Karpas-422 (cell line): Measurements from ENCODE around the gene PARD3B. TPM values are rescaled to one million over a fixed set of nuclear protein-coding genes. Genes with fewer than 3 reads are reported as not detected.

Experiments used
- DNase-seq: peaks from one replicate; pipeline ENCODE4 v3.0.0-alpha.2; 2015
- H2AFZ ChIP-seq: fragments of 200-600 bp; sonication (generic); 2 replicates; pipeline ENCODE4 v1.6.1; 2014; ENCODE audit warnings: antibody characterized with exemption, low read length, mixed read lengths
- H3K27ac ChIP-seq: fragments of 200-600 bp; sonication (generic); 2 replicates; pipeline ENCODE4 v1.5.1; 2014; ENCODE audit warnings: mild to moderate bottlenecking, low read length, moderate library complexity
- H3K27me3 ChIP-seq: fragments of 200-600 bp; sonication (generic); 2 replicates; pipeline ENCODE4 v1.6.1; 2014; ENCODE audit warnings: low read length, mixed read lengths
- H3K36me3 ChIP-seq: fragments of 200-600 bp; sonication (generic); 2 replicates; pipeline ENCODE4 v1.6.1; 2014; ENCODE audit warnings: low read length, mixed read lengths; ENCODE audit not compliant: insufficient read depth
- H3K4me1 ChIP-seq: fragments of 200-600 bp; sonication (generic); 2 replicates; pipeline ENCODE4 v1.6.1; 2014; ENCODE audit warnings: mild to moderate bottlenecking, low read length, mixed read lengths
- H3K4me2 ChIP-seq: fragments of 200-600 bp; sonication (generic); 2 replicates; pipeline ENCODE4 v1.6.1; 2014; ENCODE audit warnings: low read length, low read depth, mild to moderate bottlenecking; ENCODE audit not compliant: poor library complexity, severe bottlenecking
- H3K4me3 ChIP-seq: fragments of 200-600 bp; sonication (generic); 2 replicates; pipeline ENCODE4 v1.5.1; 2014; ENCODE audit warnings: mild to moderate bottlenecking, antibody characterized with exemption, low read length, mixed read lengths
- H3K79me2 ChIP-seq: fragments of 200-600 bp; sonication (generic); 2 replicates; pipeline ENCODE4 v1.6.1; 2014; ENCODE audit warnings: mild to moderate bottlenecking, low read length, mixed read lengths
- H3K9ac ChIP-seq: fragments of 200-600 bp; sonication (generic); 2 replicates; pipeline ENCODE4 v1.6.0; 2014; ENCODE audit warnings: low read length
- H3K9me2 ChIP-seq: fragments of 200-600 bp; sonication (generic), shearing (Covaris generic); replicated peaks from 2 replicates; pipeline ENCODE4 v1.6.0; 2014; ENCODE audit warnings: mild to moderate bottlenecking, low read length, moderate library complexity; ENCODE audit not compliant: insufficient read depth
- H3K9me3 ChIP-seq: fragments of 300-700, 200-600 bp; sonication (generic); 2 replicates; pipeline ENCODE4 v1.6.1; 2014; ENCODE audit warnings: low read length, mixed read lengths
- H4K20me1 ChIP-seq: fragments of 200-600 bp; sonication (generic); 2 replicates; pipeline ENCODE4 v1.6.1; 2014; ENCODE audit warnings: mild to moderate bottlenecking, antibody characterized with exemption, low read length, low read depth; ENCODE audit not compliant: insufficient read depth
- total RNA-seq: library from RNA; depleted of rRNA; stranded (reverse); fragments of >200 nt; shearing (Covaris generic); gene quantifications from 2 replicates; pipeline ENCODE4 v1.2.3, GENCODE V29; 2014; ENCODE audit warnings: low replicate concordance

Gene PARD3B
- total RNA-seq, 1 experiment from 2014 or later = not detected

- Histone ChIP-seq H3K27me3 (no peaks in the 10 kb centered on the region), H3K4me2 (no peak overlapping the region), H3K9me2 (no peaks in the 10 kb centered on the region), H4K20me1 (no peaks in the 10 kb centered on the region), H3K4me3 (no peak overlapping the region), H3K79me2 (no peaks in the 10 kb centered on the region), H3K36me3 (no peaks in the 10 kb centered on the region), H2AFZ (peak overlapping the region; percentile 21; the same call in 1 of the 2 replicates), H3K9ac (no peak overlapping the region), H3K4me1 (peaks cover 22% of the 10 kb centered on the region), H3K9me3 (no peaks in the 10 kb centered on the region), H3K27ac (no peak overlapping the region)
- DNase-seq = no peak
Observed at GRCh38 chr2:205500065-205500464, 954.8 kb downstream of the PARD3B start.

- Histone ChIP-seq H3K9ac (no peak overlapping the region), H3K9me3 (no peaks in the 10 kb centered on the region), H3K36me3 (no peaks in the 10 kb centered on the region), H3K4me1 (peaks cover 22% of the 10 kb centered on the region), H3K4me3 (no peak overlapping the region), H2AFZ (peak overlapping the region; percentile 21; the same call in 1 of the 2 replicates), H3K27me3 (no peaks in the 10 kb centered on the region), H3K4me2 (no peak overlapping the region), H3K9me2 (no peaks in the 10 kb centered on the region), H3K27ac (no peak overlapping the region), H4K20me1 (no peaks in the 10 kb centered on the region), H3K79me2 (no peaks in the 10 kb centered on the region)
- DNase-seq = no peak
Observed at GRCh38 chr2:205500951-205501350, 955.7 kb downstream of the PARD3B start.

GRCh38 chr2:205501826-205502225, 956.6 kb downstream of the PARD3B start:
- Histone ChIP-seq H3K9me3 (no peaks in the 10 kb centered on the region), H3K79me2 (no peaks in the 10 kb centered on the region), H3K4me2 (no peak overlapping the region), H3K4me1 (peaks cover 22% of the 10 kb centered on the region), H2AFZ (no peak overlapping the region), H3K9ac (no peak overlapping the region), H3K4me3 (no peak overlapping the region), H3K9me2 (no peaks in the 10 kb centered on the region), H3K27ac (no peak overlapping the region), H3K36me3 (no peaks in the 10 kb centered on the region), H3K27me3 (no peaks in the 10 kb centered on the region), H4K20me1 (no peaks in the 10 kb centered on the region)
- no peak for DNase-seq

GRCh38 chr2:205505371-205505770, 960.1 kb downstream of the PARD3B start:
- H2AFZ ChIP-seq = no peak overlapping the region
- H3K4me3 ChIP-seq = no peak overlapping the region
- H3K9ac ChIP-seq = no peak overlapping the region
- H3K27ac ChIP-seq = no peak overlapping the region
- no peak for DNase-seq
- H3K4me2 ChIP-seq = no peak overlapping the region
- H3K4me1 ChIP-seq = peaks cover 12% of the 10 kb centered on the region
- no peaks in the 10 kb centered on the region for H3K9me3 ChIP-seq
- no peaks in the 10 kb centered on the region for H3K36me3 ChIP-seq
- no peaks in the 10 kb centered on the region for H3K9me2 ChIP-seq
- H3K79me2 ChIP-seq = no peaks in the 10 kb centered on the region
- H3K27me3 ChIP-seq = no peaks in the 10 kb centered on the region
- no peaks in the 10 kb centered on the region for H4K20me1 ChIP-seq

- Histone ChIP-seq H4K20me1 (no peaks in the 10 kb centered on the region), H3K9ac (no peak overlapping the region), H2AFZ (no peak overlapping the region), H3K4me2 (no peak overlapping the region), H3K79me2 (no peaks in the 10 kb centered on the region), H3K36me3 (no peaks in the 10 kb centered on the region), H3K27ac (no peak overlapping the region), H3K4me1 (no peaks in the 10 kb centered on the region), H3K9me2 (no peaks in the 10 kb centered on the region), H3K4me3 (no peak overlapping the region), H3K27me3 (no peaks in the 10 kb centered on the region), H3K9me3 (no peaks in the 10 kb centered on the region)
- DNase-seq = no peak
Observed at GRCh38 chr2:205509655-205510054, 964.4 kb downstream of the PARD3B start.

- H4K20me1 ChIP-seq = no peaks in the 10 kb centered on the region
- H3K27ac ChIP-seq = no peak overlapping the region
- H3K79me2 ChIP-seq = no peaks in the 10 kb centered on the region
- no peaks in the 10 kb centered on the region for H3K36me3 ChIP-seq
- H2AFZ ChIP-seq = no peak overlapping the region
- no peak for DNase-seq
- no peak overlapping the region for H3K4me3 ChIP-seq
- no peak overlapping the region for H3K4me2 ChIP-seq
- no peaks in the 10 kb centered on the region for H3K9me2 ChIP-seq
- no peaks in the 10 kb centered on the region for H3K9me3 ChIP-seq
- no peaks in the 10 kb centered on the region for H3K4me1 ChIP-seq
- no peak overlapping the region for H3K9ac ChIP-seq
- no peaks in the 10 kb centered on the region for H3K27me3 ChIP-seq
Observed at GRCh38 chr2:205510345-205510744, 965.1 kb downstream of the PARD3B start.

- Histone ChIP-seq H3K27me3 (no peaks in the 10 kb centered on the region), H2AFZ (no peak overlapping the region)
Observed at GRCh38 chr2:205511221-205511620, 965.9 kb downstream of the PARD3B start.

GRCh38 chr2:205511641-205512040, 966.4 kb downstream of the PARD3B start:
- Histone ChIP-seq H2AFZ (no peak overlapping the region), H3K4me2 (no peak overlapping the region), H4K20me1 (no peaks in the 10 kb centered on the region)

More at GRCh38 chr2:205511221-205511620, 965.9 kb downstream of the PARD3B start:
- Histone ChIP-seq H3K9me2 (no peaks in the 10 kb centered on the region), H3K4me2 (no peak overlapping the region), H3K36me3 (no peaks in the 10 kb centered on the region), H4K20me1 (no peaks in the 10 kb centered on the region), H3K4me1 (no peaks in the 10 kb centered on the region), H3K9ac (no peak overlapping the region), H3K4me3 (no peak overlapping the region), H3K9me3 (no peaks in the 10 kb centered on the region), H3K27ac (no peak overlapping the region), H3K79me2 (no peaks in the 10 kb centered on the region)
- DNase-seq = no peak

GRCh38 chr2:205520311-205520710, 975.0 kb downstream of the PARD3B start:
- no peak overlapping the region for H3K4me3 ChIP-seq
- no peaks in the 10 kb centered on the region for H4K20me1 ChIP-seq
- no peak for DNase-seq
- H3K4me2 ChIP-seq = no peak overlapping the region
- no peaks in the 10 kb centered on the region for H3K9me2 ChIP-seq
- no peaks in the 10 kb centered on the region for H3K4me1 ChIP-seq
- H3K9ac ChIP-seq = no peak overlapping the region
- no peaks in the 10 kb centered on the region; the same call in 1 of the 2 replicates for H3K36me3 ChIP-seq
- H3K79me2 ChIP-seq = no peaks in the 10 kb centered on the region
- H3K27me3 ChIP-seq = no peaks in the 10 kb centered on the region
- no peak overlapping the region for H3K27ac ChIP-seq
- H3K9me3 ChIP-seq = peaks cover 4% of the 10 kb centered on the region; the same call in 1 of the 2 replicates
- H2AFZ ChIP-seq = 0 out of 2 replicates have a peak overlapping the region, but pooled peaks have one; percentile 30

More at GRCh38 chr2:205511641-205512040, 966.4 kb downstream of the PARD3B start:
- Histone ChIP-seq H3K27ac (no peak overlapping the region), H3K79me2 (no peaks in the 10 kb centered on the region), H3K9ac (no peak overlapping the region), H3K4me3 (no peak overlapping the region), H3K9me2 (no peaks in the 10 kb centered on the region), H3K36me3 (no peaks in the 10 kb centered on the region), H3K4me1 (no peaks in the 10 kb centered on the region), H3K27me3 (no peaks in the 10 kb centered on the region), H3K9me3 (no peaks in the 10 kb centered on the region)
- DNase-seq = no peak
